ENCODE data around the gene CPT1B. TPM values are rescaled to one million over a fixed set of nuclear protein-coding genes. Genes with fewer than 3 reads are reported as not detected.

Gene CPT1B
- total RNA-seq, 1 donor from 2014 or later = 32.7 TPM

DNA sequence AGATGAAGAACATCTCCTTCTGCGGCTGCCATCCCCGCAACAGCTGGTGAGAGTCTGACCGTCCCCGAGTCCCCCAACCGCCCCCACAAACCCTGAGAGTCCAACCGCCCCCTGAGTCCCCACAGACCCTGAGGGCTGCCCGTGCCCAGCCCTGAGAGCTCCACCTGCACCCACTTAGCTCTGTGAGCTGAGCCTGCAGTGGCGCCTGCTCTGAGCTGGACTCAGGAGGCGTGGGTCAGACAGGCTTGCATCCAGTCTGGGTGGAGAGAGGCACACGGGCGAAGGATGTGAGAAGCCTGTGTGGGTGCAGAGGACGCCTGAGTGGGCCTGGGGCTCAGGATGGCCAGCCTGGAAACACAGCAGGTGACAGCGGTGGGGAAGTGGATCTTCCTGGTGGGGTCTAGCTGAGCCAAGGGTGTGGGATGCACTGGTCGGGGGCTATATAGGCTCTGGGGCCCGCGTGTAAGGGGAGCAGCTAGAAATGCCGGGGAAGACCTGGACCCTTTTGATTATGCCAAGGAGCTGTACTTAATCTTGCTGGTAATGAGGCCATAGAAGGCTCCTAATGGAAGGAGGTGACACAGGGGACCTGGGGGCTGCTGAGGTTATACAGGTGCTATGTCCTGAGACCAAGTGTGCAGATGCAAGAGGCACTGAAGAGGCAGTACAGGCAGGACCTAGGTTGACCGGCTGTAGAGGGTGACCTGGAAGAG is 28.9 kb upstream of the CPT1B start:
- TF ChIP-seq, protein P1, sequence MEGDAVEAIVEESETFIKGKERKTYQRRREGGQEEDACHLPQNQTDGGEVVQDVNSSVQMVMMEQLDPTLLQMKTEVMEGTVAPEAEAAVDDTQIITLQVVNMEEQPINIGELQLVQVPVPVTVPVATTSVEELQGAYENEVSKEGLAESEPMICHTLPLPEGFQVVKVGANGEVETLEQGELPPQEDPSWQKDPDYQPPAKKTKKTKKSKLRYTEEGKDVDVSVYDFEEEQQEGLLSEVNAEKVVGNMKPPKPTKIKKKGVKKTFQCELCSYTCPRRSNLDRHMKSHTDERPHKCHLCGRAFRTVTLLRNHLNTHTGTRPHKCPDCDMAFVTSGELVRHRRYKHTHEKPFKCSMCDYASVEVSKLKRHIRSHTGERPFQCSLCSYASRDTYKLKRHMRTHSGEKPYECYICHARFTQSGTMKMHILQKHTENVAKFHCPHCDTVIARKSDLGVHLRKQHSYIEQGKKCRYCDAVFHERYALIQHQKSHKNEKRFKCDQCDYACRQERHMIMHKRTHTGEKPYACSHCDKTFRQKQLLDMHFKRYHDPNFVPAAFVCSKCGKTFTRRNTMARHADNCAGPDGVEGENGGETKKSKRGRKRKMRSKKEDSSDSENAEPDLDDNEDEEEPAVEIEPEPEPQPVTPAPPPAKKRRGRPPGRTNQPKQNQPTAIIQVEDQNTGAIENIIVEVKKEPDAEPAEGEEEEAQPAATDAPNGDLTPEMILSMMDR (IDR thresholded peaks at IDR 0.05; ENCODE audit: insufficient read depth, low read depth, low read length) = no peak
- no peak for TF ChIP-seq EZH2 (IDR thresholded peaks at IDR 0.05; ENCODE audit: insufficient read depth, low read length)
- Histone ChIP-seq H3K27ac (ENCODE audit: low read depth, low read length) (no peak overlapping the region), H3K4me2 (ENCODE audit: low read length) (no peak overlapping the region), H3K79me2 (ENCODE audit: insufficient read depth, low read length) (no peaks in the 10 kb centered on the region), H3K9ac (ENCODE audit: low read length) (no peak overlapping the region), H3K4me1 (ENCODE audit: insufficient read depth, low read length) (no peaks in the 10 kb centered on the region), H2AFZ (ENCODE audit: low read depth, low read length) (no peak overlapping the region), H3K9me3 (ENCODE audit: insufficient read depth, low read depth, low read length) (no peaks in the 10 kb centered on the region), H3K36me3 (ENCODE audit: insufficient read depth, low read length) (no peaks in the 10 kb centered on the region), H3K27me3 (ENCODE audit: insufficient read depth, low read length) (peaks cover 17% of the 10 kb centered on the region), H3K4me3 (ENCODE audit: insufficient read depth, low read depth, low read length) (no peak overlapping the region), H4K20me1 (ENCODE audit: insufficient read depth, low read length) (no peaks in the 10 kb centered on the region)
- peaks cover 3% of the 10 kb centered on the region for H3K36me3 Mint-ChIP-seq (ENCODE audit: low read depth, unreplicated experiment)
- peaks cover 4% of the 10 kb centered on the region for H3K4me1 Mint-ChIP-seq (ENCODE audit: low read depth, unreplicated experiment)
- peaks cover 2% of the 10 kb centered on the region for H3K9me3 Mint-ChIP-seq (ENCODE audit: unreplicated experiment)
- H3K27ac Mint-ChIP-seq (ENCODE audit: unreplicated experiment) = no peak overlapping the region
- FAIRE-seq = no peak
- H3K27me3 Mint-ChIP-seq (ENCODE audit: low read depth, unreplicated experiment) = peaks cover 69% of the 10 kb centered on the region
- H3K4me3 Mint-ChIP-seq (ENCODE audit: unreplicated experiment) = no peak overlapping the region
- no peak for DNase-seq (ENCODE audit: low read depth)

DNA sequence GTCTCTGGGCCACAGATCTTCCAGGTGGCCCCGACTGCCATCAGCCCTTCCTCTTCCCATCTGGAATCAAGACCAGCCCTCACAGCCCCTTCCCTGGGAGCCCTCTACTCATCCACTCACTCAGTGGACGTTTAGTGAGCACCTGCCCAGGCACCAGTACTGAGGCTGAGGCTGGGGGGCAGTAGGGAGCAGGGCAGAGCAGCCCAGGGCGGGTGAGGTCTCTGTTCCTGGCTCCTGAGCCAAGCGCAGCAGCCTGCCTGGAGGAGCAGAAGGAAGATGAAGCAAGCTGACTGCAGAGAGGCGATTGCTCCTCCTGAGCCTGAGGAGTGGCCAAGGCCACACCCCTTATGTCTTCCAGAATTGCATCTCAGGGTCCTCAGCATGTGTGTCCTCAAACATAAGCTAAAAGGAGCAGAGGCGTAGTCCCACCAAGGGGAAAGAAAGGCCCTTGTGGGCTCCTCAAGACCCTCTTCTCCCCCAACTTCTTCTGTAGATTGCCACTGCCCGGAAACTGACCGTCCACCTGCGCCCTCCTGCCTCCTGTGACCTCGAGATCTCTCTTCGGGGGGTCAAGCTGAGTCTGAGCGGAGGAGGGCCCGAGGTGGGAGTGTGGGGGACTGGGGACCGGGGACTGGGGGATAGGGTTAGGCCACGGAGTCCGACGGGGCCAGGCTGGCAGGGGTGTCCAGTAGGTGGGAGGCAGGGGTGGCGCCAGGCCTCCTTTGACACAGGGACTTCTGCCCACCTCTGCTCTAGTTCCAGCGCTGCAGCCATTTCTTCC is 28.1 kb upstream of the CPT1B start:
- no peak for DNase-seq (ENCODE audit: low read depth)
- peaks cover 5% of the 10 kb centered on the region for H3K36me3 Mint-ChIP-seq (ENCODE audit: low read depth, unreplicated experiment)
- TF ChIP-seq, protein P1 (IDR thresholded peaks at IDR 0.05; ENCODE audit: insufficient read depth, low read depth, low read length) = no peak
- no peaks in the 10 kb centered on the region for H3K4me1 ChIP-seq (ENCODE audit: insufficient read depth, low read length)
- H3K4me1 Mint-ChIP-seq (ENCODE audit: low read depth, unreplicated experiment) = peaks cover 5% of the 10 kb centered on the region
- H3K27ac Mint-ChIP-seq (ENCODE audit: unreplicated experiment) = no peak overlapping the region
- no peaks in the 10 kb centered on the region for H3K36me3 ChIP-seq (ENCODE audit: insufficient read depth, low read length)
- H3K9ac ChIP-seq (ENCODE audit: low read length) = no peak overlapping the region
- FAIRE-seq = no peak
- peaks cover 23% of the 10 kb centered on the region for H3K27me3 ChIP-seq (ENCODE audit: insufficient read depth, low read length)
- H3K4me3 ChIP-seq (ENCODE audit: insufficient read depth, low read depth, low read length) = no peak overlapping the region
- H3K27me3 Mint-ChIP-seq (ENCODE audit: low read depth, unreplicated experiment) = peaks cover 68% of the 10 kb centered on the region
- H3K9me3 Mint-ChIP-seq (ENCODE audit: unreplicated experiment) = peaks cover 2% of the 10 kb centered on the region
- no peaks in the 10 kb centered on the region for H3K9me3 ChIP-seq (ENCODE audit: insufficient read depth, low read depth, low read length)
- H2AFZ ChIP-seq (ENCODE audit: low read depth, low read length) = no peak overlapping the region
- H4K20me1 ChIP-seq (ENCODE audit: insufficient read depth, low read length) = no peaks in the 10 kb centered on the region
- H3K4me3 Mint-ChIP-seq (ENCODE audit: unreplicated experiment) = no peak overlapping the region
- no peaks in the 10 kb centered on the region for H3K79me2 ChIP-seq (ENCODE audit: insufficient read depth, low read length)
- no peak overlapping the region for H3K27ac ChIP-seq (ENCODE audit: low read depth, low read length)
- no peak overlapping the region for H3K4me2 ChIP-seq (ENCODE audit: low read length)
